HCEC 1CT (cell line): Measurements from ENCODE around the gene TH.
"Not testable (repeated sequence)": the region's sequence is repeated elsewhere in the genome, so short reads cannot be mapped to it uniquely, and the experiment has no call there.

Experiments
- DNase-seq: peaks from one replicate; pipeline ENCODE4 v3.0.0-alpha.2; 2017

Gene TH

GRCh38 chr11:2128130-2128510 lies 43.5 kb downstream of the TH start:
- DNase-seq = no peak

DNA sequence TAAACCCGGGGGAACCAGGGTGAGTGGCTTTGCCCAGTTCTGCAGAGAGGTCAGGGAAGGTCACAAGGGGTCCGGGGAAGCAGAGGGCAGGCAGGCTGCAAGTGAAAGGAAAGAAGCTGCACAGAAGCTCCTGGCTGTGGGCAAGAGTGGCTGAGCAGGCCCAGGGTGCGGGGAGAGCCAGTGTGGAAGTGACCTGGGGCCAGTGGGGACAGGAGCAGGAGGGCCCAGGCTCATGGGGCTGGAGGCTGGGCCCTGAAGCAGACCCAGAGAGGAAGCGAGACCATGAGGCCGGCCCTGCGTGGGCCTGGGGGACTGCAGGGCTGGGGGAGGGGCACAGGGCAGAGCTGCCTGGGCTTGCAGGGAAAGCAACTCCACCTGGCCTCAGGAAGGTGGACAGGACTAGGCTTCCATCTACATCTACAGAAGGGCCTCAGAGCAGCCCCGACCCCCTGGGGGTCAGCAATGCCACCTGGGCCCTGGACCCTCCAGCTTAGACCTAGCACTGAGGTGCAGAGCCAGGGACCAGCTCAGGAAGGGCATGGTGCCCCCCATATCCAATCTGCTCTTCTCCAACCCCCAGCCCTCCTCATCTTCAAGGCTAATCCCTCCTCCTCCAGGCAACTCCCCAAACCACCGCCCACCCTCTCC lies 44.0 kb downstream of the TH start:
- DNase-seq = no peak

- no peak for DNase-seq
Observed at GRCh38 chr11:2126520-2127085, 45.0 kb downstream of the TH start.

DNA sequence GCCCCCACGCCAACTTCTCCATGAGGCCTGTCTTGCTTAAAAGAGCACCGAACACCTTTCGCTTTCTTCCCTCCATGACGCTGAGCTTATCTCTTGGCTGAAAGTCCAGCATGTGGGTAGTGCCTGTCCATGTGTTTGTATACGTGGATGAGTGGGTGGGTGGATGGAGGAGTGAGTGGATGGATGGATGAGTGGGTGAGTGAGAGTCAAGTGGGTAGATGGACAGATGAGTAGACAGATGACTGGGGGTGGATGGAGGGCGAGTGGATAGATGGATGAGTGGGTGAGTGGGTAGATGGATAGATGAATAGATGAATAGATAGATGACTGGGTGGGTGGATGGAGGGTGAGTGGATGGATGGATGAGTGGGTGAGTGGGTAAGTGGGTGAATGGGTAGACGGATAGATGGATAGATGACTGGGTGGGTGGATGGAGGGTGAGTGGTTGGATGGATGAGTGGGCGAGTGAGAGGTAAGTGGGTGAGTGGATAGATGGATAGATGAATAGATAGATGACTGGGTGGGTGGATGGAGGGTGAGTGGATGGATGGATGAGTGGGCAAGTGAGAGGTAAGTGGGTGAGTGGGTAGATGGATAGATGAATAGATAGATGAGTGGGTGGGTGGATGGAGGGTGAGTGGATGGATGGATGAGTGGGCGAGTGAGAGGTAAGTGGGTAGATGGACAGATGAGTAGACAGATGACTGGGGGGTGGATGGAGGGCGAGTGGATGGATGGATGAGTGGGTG lies 46.7 kb downstream of the TH start:
- not testable (repeated sequence) for DNase-seq

DNA sequence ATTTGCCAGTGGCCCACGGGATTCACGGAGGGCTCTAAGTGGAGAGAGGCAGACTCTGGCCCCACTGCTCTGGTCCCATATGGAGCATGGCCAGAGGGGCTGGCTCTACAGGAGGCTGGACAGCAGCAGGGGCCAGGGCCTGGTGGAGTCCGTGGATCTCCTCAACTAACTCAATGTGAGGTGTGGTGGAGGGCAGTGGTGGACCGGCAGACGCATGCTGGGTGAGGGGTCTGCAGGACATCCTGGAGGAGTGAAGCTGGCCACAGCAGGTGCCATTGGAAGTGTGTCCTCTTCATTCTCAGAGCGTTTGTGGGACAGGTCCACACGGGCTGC lies 48.0 kb downstream of the TH start:
- no peak for DNase-seq

DNA sequence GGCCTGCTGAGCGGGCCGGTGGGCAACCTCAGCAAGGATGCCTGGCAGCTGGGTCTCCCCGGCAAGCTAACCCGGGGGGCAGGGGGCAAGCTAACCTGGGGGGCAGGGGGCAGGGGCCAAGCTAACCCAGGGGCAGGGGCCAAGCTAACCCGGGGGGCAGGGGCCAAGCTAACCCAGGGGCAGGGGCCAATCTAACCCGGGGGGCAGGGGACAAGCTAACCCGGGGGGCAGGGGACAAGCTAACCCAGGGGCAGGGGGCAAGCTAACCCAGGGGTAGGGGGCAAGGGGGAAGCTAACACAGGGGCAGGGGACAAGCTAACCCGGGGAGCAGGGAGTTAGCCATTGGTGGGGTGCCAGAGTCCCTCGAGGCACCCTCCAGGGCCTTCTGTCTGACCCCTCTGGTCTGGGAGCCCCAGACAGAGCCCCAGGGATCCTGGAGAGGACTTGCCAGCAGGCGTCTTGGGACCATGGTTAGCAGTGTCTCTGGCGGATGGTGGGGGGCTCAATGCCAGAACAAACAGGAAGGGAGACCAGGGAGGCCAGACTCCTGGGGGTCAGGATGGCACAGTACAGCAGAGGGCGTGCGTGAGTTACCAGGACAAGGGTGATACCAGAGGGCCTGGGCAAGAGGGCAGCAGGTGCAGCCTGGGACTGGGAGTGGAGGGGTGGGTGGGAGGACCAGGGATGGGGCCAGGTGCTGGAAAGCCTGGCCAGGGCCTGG lies 48.5 kb downstream of the TH start:
- no peak for DNase-seq

- no peak for DNase-seq
Observed at GRCh38 chr11:2122222-2122906, 49.3 kb downstream of the TH start.

GRCh38 chr11:2121227-2122130 lies 50.1 kb downstream of the TH start:
- DNase-seq = no peak

DNA sequence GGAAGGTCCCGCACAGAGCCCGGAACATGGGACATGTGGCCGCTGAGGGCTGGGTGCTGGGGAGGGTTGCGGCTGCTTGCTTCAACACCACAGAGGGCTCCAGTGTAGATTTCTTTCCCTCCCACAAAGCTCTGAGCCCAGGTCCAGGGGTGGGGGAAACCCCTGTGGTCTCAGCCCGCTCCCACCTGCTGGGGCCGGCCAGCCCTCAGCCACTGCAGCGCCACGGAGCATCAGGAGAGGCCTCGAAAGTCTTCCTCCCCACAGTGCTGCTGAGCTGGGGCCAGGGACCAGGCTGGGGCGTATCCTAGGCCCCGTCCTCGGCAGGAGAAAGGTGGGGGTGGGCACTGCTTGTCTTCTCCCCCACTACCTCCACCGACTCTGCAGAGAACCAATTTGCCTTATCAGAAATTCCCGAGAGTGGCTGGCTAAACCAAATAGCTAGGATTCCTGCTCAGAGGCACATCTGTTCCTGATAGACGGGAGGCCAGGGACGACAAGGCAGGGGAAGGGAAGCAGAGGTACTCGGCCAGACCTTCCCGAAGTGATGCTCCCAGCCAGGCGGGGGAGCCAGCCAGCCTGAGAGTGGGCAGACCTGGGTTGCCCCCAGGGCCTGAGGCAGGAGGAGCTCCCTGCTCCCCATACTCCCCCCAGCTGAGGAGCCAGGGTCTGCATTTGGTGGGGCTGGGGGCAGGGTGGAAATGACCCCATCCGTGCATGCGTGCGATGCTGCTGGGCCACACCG lies 51.1 kb downstream of the TH start:
- DNase-seq = no peak

- no peak for DNase-seq
Observed at GRCh38 chr11:2118677-2119076, 52.9 kb downstream of the TH start.

DNA sequence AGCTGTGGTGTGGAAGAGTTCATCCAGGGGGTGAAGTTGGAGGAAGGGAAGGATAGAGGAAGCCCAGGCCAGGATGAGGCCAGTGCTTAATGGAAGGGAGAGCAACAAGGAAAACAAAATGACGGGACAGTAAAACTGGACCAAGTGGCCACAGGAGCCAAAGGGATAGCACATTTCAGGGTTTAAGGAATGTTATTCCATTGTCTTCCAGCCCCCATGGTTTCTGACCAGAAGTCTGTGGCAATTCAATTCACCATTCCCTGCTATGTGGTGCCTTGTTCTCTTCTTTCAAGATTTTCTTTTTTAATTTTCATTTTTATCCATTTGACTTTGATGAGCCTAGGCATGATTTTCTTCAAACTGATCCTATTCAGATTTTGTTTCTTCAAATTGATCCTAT lies 54.9 kb downstream of the TH start:
- no peak for DNase-seq

DNA sequence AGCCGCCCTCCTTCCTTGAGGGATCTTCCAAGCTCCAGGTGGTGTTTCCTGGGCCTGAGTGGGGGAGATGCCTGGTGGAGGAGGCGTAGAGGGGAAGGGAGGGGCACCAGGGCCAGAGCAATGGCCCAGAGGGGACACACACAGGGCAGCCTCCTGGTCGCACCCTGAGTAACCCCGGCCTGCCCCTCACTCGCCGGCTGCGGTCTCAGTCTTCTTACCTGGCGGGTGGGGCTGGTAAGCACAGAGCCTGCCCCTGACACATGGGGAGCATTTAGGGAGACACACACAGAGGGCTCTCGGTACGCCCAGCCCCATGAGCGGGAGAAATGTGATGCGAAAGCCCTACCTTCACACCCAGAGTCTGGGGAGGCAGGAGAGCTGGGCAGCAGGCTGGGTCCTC lies 56.3 kb downstream of the TH start:
- DNase-seq = no peak

DNA sequence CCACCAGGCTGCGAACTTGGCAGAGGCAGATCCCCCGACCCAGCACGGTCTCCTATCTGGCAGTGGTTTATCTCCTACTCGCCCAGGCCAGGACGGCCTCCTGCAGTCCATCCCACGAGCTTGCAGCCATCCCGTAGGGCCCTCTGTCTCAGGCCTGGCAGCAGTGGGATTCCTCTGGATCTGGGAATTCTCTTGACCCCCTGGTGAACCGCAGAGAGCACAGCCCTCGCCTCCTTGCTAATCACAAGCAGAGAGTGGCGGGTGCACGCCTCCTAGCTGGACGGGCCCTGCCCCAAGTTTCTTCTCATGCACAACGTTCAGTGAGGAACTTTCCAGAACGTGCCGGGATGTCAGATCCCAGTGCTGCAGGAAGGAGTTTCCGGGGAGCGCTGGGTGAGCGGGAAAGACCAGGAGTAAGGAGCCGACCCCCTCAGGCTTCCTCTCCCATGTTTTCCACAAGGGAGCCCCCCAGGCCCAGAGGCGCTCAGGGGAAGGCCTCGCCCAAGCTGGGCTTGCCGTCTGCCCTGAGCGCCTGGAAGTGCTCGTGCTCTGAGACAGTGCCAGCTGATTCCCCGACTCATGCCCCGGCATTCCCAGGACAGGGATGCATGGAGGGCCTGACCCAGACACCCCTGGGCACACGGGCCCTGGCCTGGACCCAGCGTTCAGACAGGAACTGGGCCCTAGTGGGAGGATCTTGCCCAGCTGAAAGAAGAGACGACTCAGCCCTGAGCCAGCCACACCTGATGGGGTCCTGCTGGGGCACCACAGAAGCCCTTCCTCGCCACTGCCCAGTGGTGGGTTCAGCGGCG lies 57.0 kb downstream of the TH start:
- no peak for DNase-seq
